HepG2 (cell line): ENCODE results near the gene AP2B1. TPM values are rescaled to one million over a fixed set of nuclear protein-coding genes. Genes with fewer than 3 reads are reported as not detected.
A peak's percentile ranks its signal among the peaks of the same experiment; 100 is the strongest.

Experiments
- AGO1 ChIP-seq: fragments of 200-400 bp; formaldehyde crosslinking; IDR thresholded peaks from 2 replicates; pipeline ENCODE4 v1.6.1; 2017; ENCODE audit warnings: mild to moderate bottlenecking, low read depth, low read length, moderate library complexity; ENCODE audit not compliant: poor library complexity, severe bottlenecking
- ARNTL ChIP-seq: sonication (generic); formaldehyde crosslinking; IDR thresholded peaks from 2 replicates; pipeline ENCODE4 v1.4.0; 2020; ENCODE audit warnings: mild to moderate bottlenecking, missing genetic modification reagents
- BRD4 ChIP-seq: sonication (generic); formaldehyde crosslinking; IDR thresholded peaks from 2 replicates; pipeline ENCODE4 v1.4.0; 2020; ENCODE audit warnings: missing genetic modification reagents
- CBFB ChIP-seq: sonication (generic); formaldehyde crosslinking; IDR thresholded peaks from 2 replicates; pipeline ENCODE4 v1.4.0; 2020; ENCODE audit warnings: missing genetic modification reagents
- CEBPZ ChIP-seq: IDR thresholded peaks from 2 replicates; pipeline ENCODE4 v1.6.1; 2012; ENCODE audit warnings: low read length, improper control_type of control experiment
- CREM ChIP-seq, 2 experiments: sonication (generic) in 1 of 2; formaldehyde crosslinking in 1 of 2; IDR thresholded peaks; 2 replicates each; pipeline versions ENCODE4 v1.4.0 to v1.6.1; 2016 to 2020; ENCODE audit warnings: antibody characterized with exemption in 1 of 2, mild to moderate bottlenecking in 1 of 2, missing genetic modification reagents in 1 of 2
- DR1 ChIP-seq: sonication (generic); formaldehyde crosslinking; IDR thresholded peaks from 2 replicates; pipeline ENCODE4 v1.8.0; 2021; ENCODE audit warnings: mild to moderate bottlenecking, missing genetic modification reagents, inconsistent platforms
- FOXA3 ChIP-seq: IDR thresholded peaks from 2 replicates; pipeline ENCODE4 v1.6.1; 2016; ENCODE audit warnings: missing genetic modification reagents, missing compliant biosample characterization
- FOXP1 ChIP-seq, 2 experiments: fragments of 450-650 bp in 1 of 2; IDR thresholded peaks; 2 replicates each; pipeline ENCODE4 v1.6.1; 2017 to 2018; ENCODE audit warnings: antibody characterized with exemption in 1 of 2
- GATA4 ChIP-seq: sonication (generic); IDR thresholded peaks from 2 replicates; pipeline ENCODE4 v1.6.1; 2016; ENCODE audit warnings: antibody characterized with exemption, low read depth, borderline replicate concordance
- GTF2F1 ChIP-seq: fragments of 150-350 bp; IDR thresholded peaks from 2 replicates; pipeline ENCODE4 v1.6.1; 2014; ENCODE audit warnings: low read length
- HDAC1 ChIP-seq: sonication (generic); formaldehyde crosslinking; IDR thresholded peaks from 2 replicates; pipeline ENCODE4 v1.5.1; 2020; ENCODE audit warnings: mild to moderate bottlenecking, missing genetic modification reagents
- JARID2 ChIP-seq: sonication (generic); formaldehyde crosslinking; IDR thresholded peaks from 2 replicates; pipeline ENCODE4 v1.8.1; 2023; ENCODE audit warnings: missing genetic modification reagents, inconsistent platforms; ENCODE audit not compliant: insufficient replicate concordance
- NRL ChIP-seq: sonication (generic); formaldehyde crosslinking; IDR thresholded peaks from 2 replicates; pipeline ENCODE4 v1.5.0; 2020; ENCODE audit warnings: missing genetic modification reagents, mild to moderate bottlenecking, moderate library complexity, borderline replicate concordance
- PAX8 ChIP-seq: sonication (generic); formaldehyde crosslinking; IDR thresholded peaks from 2 replicates; pipeline ENCODE4 v1.8.0; 2022; ENCODE audit warnings: mild to moderate bottlenecking, missing genetic modification reagents, borderline replicate concordance
- RBM39 ChIP-seq: fragments of 200-400 bp; formaldehyde crosslinking; IDR thresholded peaks from one replicate; pipeline ENCODE4 v1.6.1; 2018; ENCODE audit warnings: antibody characterized with exemption, mild to moderate bottlenecking, low read depth, low read length; ENCODE audit not compliant: poor library complexity, severe bottlenecking
- ZFP36L1 ChIP-seq: sonication (generic); formaldehyde crosslinking; IDR thresholded peaks from 2 replicates; pipeline ENCODE4 v1.8.0; 2022; ENCODE audit warnings: mild to moderate bottlenecking, missing genetic modification reagents, moderate library complexity
- ZNF616 ChIP-seq: sonication (generic); formaldehyde crosslinking; IDR thresholded peaks from 2 replicates; pipeline ENCODE4 v1.5.0; 2020; ENCODE audit warnings: low read depth, mild to moderate bottlenecking, missing genetic modification reagents
- polyA plus RNA-seq, 8 experiments: library from polyadenylated mRNA; depleted of rRNA in 3 of 8; stranded (reverse) in 7 of 8; unstranded in 1 of 8; fragments of >200 nt; fragmentation: Illumina TruSeq in 4 of 8; extraction: Trizol in 4 of 8; gene quantifications; 2 replicates each; pipeline versions ENCODE4 v1.2.1 to v1.2.3, GENCODE V29; 2011 to 2016; ENCODE audit warnings: low read depth in 4 of 8, missing spikeins in 1 of 8, mixed read lengths in 1 of 8; ENCODE audit not compliant: insufficient read depth in 1 of 8
- total RNA-seq, 5 experiments: library from RNA; depleted of rRNA; stranded (reverse); fragments of >200 nt; fragmentation: Illumina TruSeq; extraction: Trizol; gene quantifications; 2 replicates each; pipeline ENCODE4 v1.2.3, GENCODE V29; 2016; ENCODE audit warnings: low read depth in 1 of 5
- TF ChIP-seq, protein P1 (sequence below): sonication (generic); formaldehyde crosslinking; IDR thresholded peaks from 2 replicates; pipeline ENCODE4 v1.9.0; 2022; ENCODE audit warnings: missing genetic modification reagents, mild to moderate bottlenecking, borderline replicate concordance
- TF ChIP-seq, protein P2 (sequence below): sonication (generic); formaldehyde crosslinking; IDR thresholded peaks from 2 replicates; pipeline ENCODE4 v1.4.0; 2020; ENCODE audit warnings: mild to moderate bottlenecking, missing genetic modification reagents
- TF ChIP-seq, protein P3 (sequence below): sonication (generic); formaldehyde crosslinking; IDR thresholded peaks from 2 replicates; pipeline ENCODE4 v1.8.1; 2023; ENCODE audit warnings: missing genetic modification reagents, mild to moderate bottlenecking, borderline replicate concordance

AP2B1 gene
- total and polyA plus RNA-seq, 2 of the 13 experiments (the other 11 are each of a cell fraction or from before 2014, with no cell fraction given) = 23.8 to 71.3 TPM

- TF ChIP-seq PAX8 (CRISPR knock-in tag) (no peak), ZNF616 (CRISPR knock-in tag) (no peak), DR1 (no peak; the same call in 1 of the 2 replicates), AGO1 (no peak), NRL (CRISPR knock-in tag) (peak; percentile 92), JARID2 (CRISPR knock-in tag) (no peak), RBM39 (peak; percentile 37), CEBPZ (no peak), BRD4 (peak; percentile 60; the same call in 1 of the 2 replicates), CBFB (CRISPR knock-in tag) (peak; percentile 81; the same call in 1 of the 2 replicates), ZFP36L1 (CRISPR knock-in tag) (peak; percentile 56; the same call in 1 of the 2 replicates), FOXA3 (CRISPR knock-in tag) (peak; percentile 59), GATA4 (no peak), GTF2F1 (no peak), CREM (IDR thresholded peaks at IDR 0.05) (peak; percentile 100), CREM (CRISPR knock-in tag; IDR thresholded peaks at IDR 0.05) (peak; percentile 97), FOXP1 (IDR thresholded peaks at IDR 0.05) (no peak), FOXP1 (CRISPR knock-in tag; IDR thresholded peaks at IDR 0.05) (0 out of 2 replicates have a peak, but pooled peaks have one; percentile 28), HDAC1 (CRISPR knock-in tag) (peak; percentile 82), ARNTL (CRISPR knock-in tag) (no peak)
- TF ChIP-seq, protein P1, sequence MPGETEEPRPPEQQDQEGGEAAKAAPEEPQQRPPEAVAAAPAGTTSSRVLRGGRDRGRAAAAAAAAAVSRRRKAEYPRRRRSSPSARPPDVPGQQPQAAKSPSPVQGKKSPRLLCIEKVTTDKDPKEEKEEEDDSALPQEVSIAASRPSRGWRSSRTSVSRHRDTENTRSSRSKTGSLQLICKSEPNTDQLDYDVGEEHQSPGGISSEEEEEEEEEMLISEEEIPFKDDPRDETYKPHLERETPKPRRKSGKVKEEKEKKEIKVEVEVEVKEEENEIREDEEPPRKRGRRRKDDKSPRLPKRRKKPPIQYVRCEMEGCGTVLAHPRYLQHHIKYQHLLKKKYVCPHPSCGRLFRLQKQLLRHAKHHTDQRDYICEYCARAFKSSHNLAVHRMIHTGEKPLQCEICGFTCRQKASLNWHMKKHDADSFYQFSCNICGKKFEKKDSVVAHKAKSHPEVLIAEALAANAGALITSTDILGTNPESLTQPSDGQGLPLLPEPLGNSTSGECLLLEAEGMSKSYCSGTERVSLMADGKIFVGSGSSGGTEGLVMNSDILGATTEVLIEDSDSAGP (CRISPR knock-in tag) = peak; percentile 88
- TF ChIP-seq, protein P2, sequence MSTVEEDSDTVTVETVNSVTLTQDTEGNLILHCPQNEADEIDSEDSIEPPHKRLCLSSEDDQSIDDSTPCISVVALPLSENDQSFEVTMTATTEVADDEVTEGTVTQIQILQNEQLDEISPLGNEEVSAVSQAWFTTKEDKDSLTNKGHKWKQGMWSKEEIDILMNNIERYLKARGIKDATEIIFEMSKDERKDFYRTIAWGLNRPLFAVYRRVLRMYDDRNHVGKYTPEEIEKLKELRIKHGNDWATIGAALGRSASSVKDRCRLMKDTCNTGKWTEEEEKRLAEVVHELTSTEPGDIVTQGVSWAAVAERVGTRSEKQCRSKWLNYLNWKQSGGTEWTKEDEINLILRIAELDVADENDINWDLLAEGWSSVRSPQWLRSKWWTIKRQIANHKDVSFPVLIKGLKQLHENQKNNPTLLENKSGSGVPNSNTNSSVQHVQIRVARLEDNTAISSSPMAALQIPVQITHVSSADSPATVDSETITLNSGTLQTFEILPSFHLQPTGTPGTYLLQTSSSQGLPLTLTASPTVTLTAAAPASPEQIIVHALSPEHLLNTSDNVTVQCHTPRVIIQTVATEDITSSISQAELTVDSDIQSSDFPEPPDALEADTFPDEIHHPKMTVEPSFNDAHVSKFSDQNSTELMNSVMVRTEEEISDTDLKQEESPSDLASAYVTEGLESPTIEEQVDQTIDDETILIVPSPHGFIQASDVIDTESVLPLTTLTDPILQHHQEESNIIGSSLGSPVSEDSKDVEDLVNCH (CRISPR knock-in tag) = no peak
- TF ChIP-seq, protein P3, sequence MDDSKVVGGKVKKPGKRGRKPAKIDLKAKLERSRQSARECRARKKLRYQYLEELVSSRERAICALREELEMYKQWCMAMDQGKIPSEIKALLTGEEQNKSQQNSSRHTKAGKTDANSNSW (CRISPR knock-in tag) = no peak
Observed at GRCh38 chr17:35587074-35587961, at the start of gene AP2B1 (continued).
